ENCODE measurements around the gene HENMT1. TPM values are rescaled to one million over a fixed set of nuclear protein-coding genes. Genes with fewer than 3 reads are reported as not detected.

The HENMT1 gene
- total RNA-seq, 1 donor from 2014 or later: 0.98 TPM

DNA sequence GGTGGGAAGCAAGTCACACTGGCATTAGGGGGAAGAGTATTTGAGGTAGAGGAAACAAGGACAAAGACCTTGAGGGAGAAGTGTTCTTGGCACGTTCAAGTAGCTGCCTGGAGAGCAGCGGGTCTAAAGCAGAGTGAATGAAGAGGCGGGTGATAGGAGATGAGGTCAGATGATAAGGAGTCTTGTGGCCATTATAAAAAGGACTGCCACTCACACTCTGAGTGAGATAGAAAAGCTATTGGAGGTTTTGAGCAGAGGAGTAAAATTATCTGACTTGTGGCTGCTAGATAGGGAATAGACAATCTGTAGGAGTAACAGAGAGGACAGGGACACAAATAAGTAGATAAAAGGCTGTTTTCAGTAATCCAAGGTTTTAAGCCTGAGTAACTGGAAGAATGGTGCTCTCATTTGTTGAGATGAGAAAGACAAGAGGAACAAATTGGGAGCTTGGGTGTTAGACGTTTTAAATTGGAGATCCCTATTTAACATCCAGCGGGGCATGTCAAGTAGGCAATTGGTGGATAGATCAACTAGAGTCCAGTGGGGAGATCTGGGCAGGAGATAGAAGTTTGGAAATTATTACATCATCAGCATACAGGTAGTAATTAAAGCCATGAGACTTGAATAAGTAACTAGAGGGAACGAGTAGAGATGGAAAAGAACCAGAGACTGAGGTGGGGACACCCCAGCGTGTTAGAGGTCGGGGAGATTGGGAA, 43.7 kb downstream of the HENMT1 start:
- no peak for TF ChIP-seq POLR2A (IDR thresholded peaks at IDR 0.05)
- TF ChIP-seq POLR2AphosphoS5 (IDR thresholded peaks at IDR 0.05; ENCODE audit: insufficient read depth in 1 of 2, low read depth in 1 of 2): no peak
- TF ChIP-seq, protein P1, sequence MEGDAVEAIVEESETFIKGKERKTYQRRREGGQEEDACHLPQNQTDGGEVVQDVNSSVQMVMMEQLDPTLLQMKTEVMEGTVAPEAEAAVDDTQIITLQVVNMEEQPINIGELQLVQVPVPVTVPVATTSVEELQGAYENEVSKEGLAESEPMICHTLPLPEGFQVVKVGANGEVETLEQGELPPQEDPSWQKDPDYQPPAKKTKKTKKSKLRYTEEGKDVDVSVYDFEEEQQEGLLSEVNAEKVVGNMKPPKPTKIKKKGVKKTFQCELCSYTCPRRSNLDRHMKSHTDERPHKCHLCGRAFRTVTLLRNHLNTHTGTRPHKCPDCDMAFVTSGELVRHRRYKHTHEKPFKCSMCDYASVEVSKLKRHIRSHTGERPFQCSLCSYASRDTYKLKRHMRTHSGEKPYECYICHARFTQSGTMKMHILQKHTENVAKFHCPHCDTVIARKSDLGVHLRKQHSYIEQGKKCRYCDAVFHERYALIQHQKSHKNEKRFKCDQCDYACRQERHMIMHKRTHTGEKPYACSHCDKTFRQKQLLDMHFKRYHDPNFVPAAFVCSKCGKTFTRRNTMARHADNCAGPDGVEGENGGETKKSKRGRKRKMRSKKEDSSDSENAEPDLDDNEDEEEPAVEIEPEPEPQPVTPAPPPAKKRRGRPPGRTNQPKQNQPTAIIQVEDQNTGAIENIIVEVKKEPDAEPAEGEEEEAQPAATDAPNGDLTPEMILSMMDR (IDR thresholded peaks at IDR 0.05): no peak
- intact Hi-C loops (cut with DNase I): no loop called here
- Histone ChIP-seq H3K27me3 (no peaks in the 10 kb centered on the region), H3K4me1 (no peaks in the 10 kb centered on the region), H3K36me3 (no peaks in the 10 kb centered on the region), H3K27ac (no peak overlapping the region), H3K9me3 (no peaks in the 10 kb centered on the region), H3K4me3 (no peak overlapping the region)
- DNase-seq (ENCODE audit: extremely low spot score in 2 of 2): no peak

DNA sequence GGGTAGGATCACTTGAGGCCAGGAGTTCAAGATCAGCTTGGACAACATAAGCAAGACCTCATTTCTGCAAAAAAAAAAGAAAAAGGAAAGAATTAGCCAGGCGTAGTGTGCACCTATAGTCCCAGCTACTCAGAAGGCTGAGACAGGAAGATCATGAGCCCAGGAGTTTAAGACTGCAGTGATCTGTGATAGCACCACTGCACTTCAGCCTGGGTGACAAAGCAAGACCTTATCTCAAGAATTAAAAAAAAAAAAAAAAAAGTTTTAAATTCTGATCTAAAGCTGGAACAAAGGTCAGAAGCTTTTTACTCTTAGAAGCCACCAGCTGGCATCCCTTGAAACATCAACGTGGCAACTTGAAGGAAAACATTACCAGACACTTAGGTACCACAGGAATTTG, 45.3 kb downstream of the HENMT1 start:
- Histone ChIP-seq H3K4me1 (no peaks in the 10 kb centered on the region), H3K27ac (no peak overlapping the region), H3K4me3 (no peak overlapping the region), H3K9me3 (no peaks in the 10 kb centered on the region), H3K36me3 (no peaks in the 10 kb centered on the region), H3K27me3 (no peaks in the 10 kb centered on the region)
- DNase-seq (ENCODE audit: extremely low spot score in 2 of 2): no peak
- TF ChIP-seq, protein P1 (IDR thresholded peaks at IDR 0.05): no peak
- TF ChIP-seq POLR2AphosphoS5 (IDR thresholded peaks at IDR 0.05; ENCODE audit: insufficient read depth in 1 of 2, low read depth in 1 of 2): no peak
- intact Hi-C loops (cut with DNase I): no loop called here

DNA sequence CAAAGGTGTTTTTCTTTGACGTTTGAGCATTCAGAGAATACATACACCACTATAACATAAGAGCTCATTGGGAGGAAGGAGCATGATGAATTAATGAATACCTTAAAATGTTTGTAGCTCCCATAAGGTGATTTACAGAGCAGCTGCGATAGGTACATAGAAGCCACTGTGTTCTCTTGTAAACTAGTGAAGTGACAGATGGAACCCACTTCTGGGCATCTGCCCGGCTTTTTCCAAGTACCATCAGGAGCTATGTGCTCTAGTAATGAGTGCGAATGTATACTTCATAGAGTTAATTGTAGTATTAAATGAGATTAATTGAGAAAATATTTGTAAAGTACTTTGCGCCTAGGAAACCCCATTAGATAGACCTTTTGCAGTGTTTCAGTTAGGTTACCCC, 48.4 kb downstream of the HENMT1 start:
- no peaks in the 10 kb centered on the region for H3K27me3 ChIP-seq
- no peak for DNase-seq (ENCODE audit: extremely low spot score in 2 of 2)
- no peak for TF ChIP-seq POLR2A (IDR thresholded peaks at IDR 0.05)
- TF ChIP-seq, protein P1 (IDR thresholded peaks at IDR 0.05): no peak
- TF ChIP-seq POLR2AphosphoS5 (IDR thresholded peaks at IDR 0.05; ENCODE audit: insufficient read depth in 1 of 2, low read depth in 1 of 2): no peak
- no peaks in the 10 kb centered on the region for H3K9me3 ChIP-seq
- intact Hi-C loops (cut with DNase I): no loop called here
- no peaks in the 10 kb centered on the region for H3K36me3 ChIP-seq
- peaks cover 12% of the 10 kb centered on the region for H3K4me1 ChIP-seq
- no peak overlapping the region for H3K27ac ChIP-seq
- no peak overlapping the region for H3K4me3 ChIP-seq

DNA sequence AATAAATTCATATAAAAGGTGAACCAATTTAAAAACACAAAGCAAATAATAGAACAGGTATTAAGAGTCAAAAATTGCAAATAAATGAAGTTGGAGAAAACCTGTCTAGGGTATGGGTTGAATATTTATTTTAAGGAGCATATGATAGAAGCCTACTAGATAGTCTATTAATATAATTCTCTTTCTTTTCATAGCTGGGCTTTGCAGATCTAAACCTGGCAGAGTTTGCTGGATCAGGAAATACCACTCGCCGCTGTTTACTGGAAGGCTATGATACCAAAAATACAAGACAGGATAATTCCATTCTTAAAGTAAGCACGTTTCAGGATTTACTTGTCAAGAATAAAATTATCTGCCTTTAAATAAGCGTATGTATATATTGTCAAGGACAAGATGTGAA, 48.9 kb downstream of the HENMT1 start:
- no peak for TF ChIP-seq POLR2AphosphoS5 (IDR thresholded peaks at IDR 0.05; ENCODE audit: insufficient read depth in 1 of 2, low read depth in 1 of 2)
- TF ChIP-seq, protein P1 (IDR thresholded peaks at IDR 0.05): no peak
- no peak for TF ChIP-seq POLR2A (IDR thresholded peaks at IDR 0.05)
- no peak overlapping the region for H3K4me3 ChIP-seq
- no peak for DNase-seq (ENCODE audit: extremely low spot score in 2 of 2)
- no peaks in the 10 kb centered on the region for H3K27me3 ChIP-seq
- intact Hi-C loops (cut with DNase I): no loop called here
- no peak overlapping the region for H3K27ac ChIP-seq
- no peaks in the 10 kb centered on the region for H3K9me3 ChIP-seq
- peaks cover 12% of the 10 kb centered on the region for H3K4me1 ChIP-seq
- no peaks in the 10 kb centered on the region for H3K36me3 ChIP-seq

DNA sequence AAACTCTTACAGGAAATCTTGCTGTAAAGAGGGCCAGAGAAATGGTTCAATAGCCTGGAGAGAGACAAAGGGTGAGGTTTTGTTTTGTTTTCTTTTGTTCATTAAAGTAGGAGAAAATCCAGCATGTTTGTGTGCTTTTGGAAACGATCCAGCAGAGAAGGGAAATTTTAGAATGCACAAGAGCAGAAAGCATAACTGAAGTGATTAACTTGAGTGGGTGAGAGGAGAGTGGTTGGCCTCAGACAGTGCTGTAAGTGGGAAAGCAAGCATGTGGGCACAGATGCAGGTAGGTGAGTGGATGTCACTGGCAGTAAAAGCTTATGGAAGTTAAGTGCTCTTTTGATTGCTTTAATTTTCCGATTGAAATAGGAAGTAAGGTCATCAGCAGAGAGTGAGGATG, 50.8 kb downstream of the HENMT1 start:
- no peaks in the 10 kb centered on the region for H3K9me3 ChIP-seq
- H3K4me1 ChIP-seq: peaks cover 12% of the 10 kb centered on the region
- intact Hi-C loops (cut with DNase I): no loop called here
- H3K4me3 ChIP-seq: no peak overlapping the region
- TF ChIP-seq POLR2AphosphoS5 (IDR thresholded peaks at IDR 0.05; ENCODE audit: insufficient read depth in 1 of 2, low read depth in 1 of 2) (no peak), POLR2A (IDR thresholded peaks at IDR 0.05) (no peak)
- TF ChIP-seq, protein P1 (IDR thresholded peaks at IDR 0.05): no peak
- H3K27ac ChIP-seq: no peak overlapping the region
- H3K36me3 ChIP-seq: no peaks in the 10 kb centered on the region
- H3K27me3 ChIP-seq: no peaks in the 10 kb centered on the region
- no peak for DNase-seq (ENCODE audit: extremely low spot score in 2 of 2)

Data from vagina (tissue), 2 donors.